NT2/D1 (cell line): Measurements from ENCODE around the gene ZFAND5.

Experiments
- SUZ12 ChIP-seq: IDR thresholded peaks from 2 replicates; pipeline ENCODE4 v1.6.1; 2011; ENCODE audit not compliant: insufficient read length, insufficient read depth; ENCODE audit errors: extremely low read depth
- ZNF274 ChIP-seq: IDR thresholded peaks from 2 replicates; pipeline ENCODE4 v1.6.1; 2011; ENCODE audit warnings: mild to moderate bottlenecking, low read depth, low read length

DNA sequence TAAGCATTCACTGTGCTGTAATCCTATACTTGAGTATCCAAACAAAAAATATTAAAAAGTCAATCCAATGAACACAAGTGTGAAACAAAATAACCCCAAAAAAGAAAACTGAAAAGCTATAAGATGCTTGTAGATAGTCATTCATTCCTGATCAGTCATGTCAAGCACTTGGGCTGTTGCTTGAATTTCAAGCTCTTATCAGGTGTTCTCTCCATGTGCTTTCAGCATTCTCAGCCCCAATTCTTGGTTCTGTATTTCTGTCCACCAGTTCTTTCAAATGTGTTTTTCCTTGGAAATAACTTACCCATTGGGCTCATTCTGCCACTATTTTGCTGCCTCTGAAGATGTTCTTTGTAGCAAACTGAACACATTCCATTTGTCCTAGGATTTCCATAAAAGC lies 4.7 kb downstream of the ZFAND5 start:
- no peak for TF ChIP-seq ZNF274
- TF ChIP-seq SUZ12: no peak
